OCI-LY3 (cell line): Measurements from ENCODE around the gene ACTL10.

Source experiments
- EZH2phosphoT487 ChIP-seq: fragments of 200-600 bp; shearing (Covaris generic); IDR thresholded peaks from 2 replicates; pipeline ENCODE4 v1.6.1; 2018; ENCODE audit warnings: antibody characterized with exemption, mixed run types, low read depth
- TF ChIP-seq, protein P1 (sequence below): fragments of 200-600, 300-600 bp; sonication (generic); IDR thresholded peaks from 2 replicates; pipeline ENCODE4 v1.5.1; 2014; ENCODE audit warnings: antibody characterized with exemption, low read length, low read depth

DNA sequence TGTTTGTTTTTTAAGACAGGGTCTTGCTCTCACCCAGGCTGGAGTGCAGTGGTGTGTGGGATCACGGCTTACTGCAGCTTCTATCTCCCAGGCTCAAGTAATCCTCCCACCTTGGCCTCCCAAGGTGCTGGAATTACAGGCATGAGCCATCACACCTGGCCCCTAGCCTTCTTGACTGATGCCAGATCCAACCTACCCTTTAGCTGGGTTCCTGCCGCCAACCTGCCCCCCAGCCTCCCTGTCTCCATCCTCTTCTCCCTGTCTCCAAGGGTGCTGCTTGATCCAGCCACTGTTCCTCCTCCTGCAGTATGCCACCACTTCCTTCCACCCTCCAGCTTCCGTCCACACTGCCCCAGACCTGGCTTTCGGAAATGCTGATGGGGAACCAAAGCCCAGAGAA, 7.8 kb upstream of the ACTL10 start:
- TF ChIP-seq, protein P1, sequence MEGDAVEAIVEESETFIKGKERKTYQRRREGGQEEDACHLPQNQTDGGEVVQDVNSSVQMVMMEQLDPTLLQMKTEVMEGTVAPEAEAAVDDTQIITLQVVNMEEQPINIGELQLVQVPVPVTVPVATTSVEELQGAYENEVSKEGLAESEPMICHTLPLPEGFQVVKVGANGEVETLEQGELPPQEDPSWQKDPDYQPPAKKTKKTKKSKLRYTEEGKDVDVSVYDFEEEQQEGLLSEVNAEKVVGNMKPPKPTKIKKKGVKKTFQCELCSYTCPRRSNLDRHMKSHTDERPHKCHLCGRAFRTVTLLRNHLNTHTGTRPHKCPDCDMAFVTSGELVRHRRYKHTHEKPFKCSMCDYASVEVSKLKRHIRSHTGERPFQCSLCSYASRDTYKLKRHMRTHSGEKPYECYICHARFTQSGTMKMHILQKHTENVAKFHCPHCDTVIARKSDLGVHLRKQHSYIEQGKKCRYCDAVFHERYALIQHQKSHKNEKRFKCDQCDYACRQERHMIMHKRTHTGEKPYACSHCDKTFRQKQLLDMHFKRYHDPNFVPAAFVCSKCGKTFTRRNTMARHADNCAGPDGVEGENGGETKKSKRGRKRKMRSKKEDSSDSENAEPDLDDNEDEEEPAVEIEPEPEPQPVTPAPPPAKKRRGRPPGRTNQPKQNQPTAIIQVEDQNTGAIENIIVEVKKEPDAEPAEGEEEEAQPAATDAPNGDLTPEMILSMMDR = no peak
- no peak for TF ChIP-seq EZH2phosphoT487
